NCI-H1092 treated with DMSO at 0.1 percent for 48 hours (cell line): ENCODE data around the gene TSKS.

Experiments used
- DNase-seq: peaks from one replicate; lab custom pipeline; 2025; lab: John Stamatoyannopoulos, UW

TSKS gene

GRCh38 chr19:49792829-49793560, 29.9 kb upstream of the TSKS start:
- no peak for DNase-seq

- no peak for DNase-seq
Measured at GRCh38 chr19:49791776-49792445, 28.8 kb upstream of the TSKS start.

GRCh38 chr19:49790866-49791265, 27.8 kb upstream of the TSKS start:
- DNase-seq = no peak

GRCh38 chr19:49788857-49789256, 25.8 kb upstream of the TSKS start:
- no peak for DNase-seq

- no peak for DNase-seq
Measured at GRCh38 chr19:49787746-49788145, 24.6 kb upstream of the TSKS start.

GRCh38 chr19:49786376-49786820, 23.3 kb upstream of the TSKS start:
- no peak for DNase-seq

GRCh38 chr19:49782515-49782914, 19.4 kb upstream of the TSKS start:
- no peak for DNase-seq

- no peak for DNase-seq
Measured at GRCh38 chr19:49781394-49781793, 18.3 kb upstream of the TSKS start.

GRCh38 chr19:49780861-49781260, 17.8 kb upstream of the TSKS start:
- no peak for DNase-seq

- DNase-seq = no peak
Measured at GRCh38 chr19:49779731-49780555, 16.8 kb upstream of the TSKS start.

- DNase-seq = no peak
Measured at GRCh38 chr19:49776371-49776764, 13.3 kb upstream of the TSKS start.

GRCh38 chr19:49775742-49776370, 12.8 kb upstream of the TSKS start:
- DNase-seq = no peak

- DNase-seq = no peak
Measured at GRCh38 chr19:49774969-49775368, 11.9 kb upstream of the TSKS start.

- DNase-seq = no peak
Measured at GRCh38 chr19:49773663-49774350, 10.7 kb upstream of the TSKS start.

- no peak for DNase-seq
Measured at GRCh38 chr19:49772850-49773432, 9.8 kb upstream of the TSKS start.

GRCh38 chr19:49771674-49772139, 8.6 kb upstream of the TSKS start:
- no peak for DNase-seq

- no peak for DNase-seq
Measured at GRCh38 chr19:49770529-49770928, 7.4 kb upstream of the TSKS start.

GRCh38 chr19:49767967-49768581, 5.0 kb upstream of the TSKS start:
- DNase-seq = no peak

GRCh38 chr19:49767381-49767780, 4.3 kb upstream of the TSKS start:
- DNase-seq = no peak

GRCh38 chr19:49766930-49767299, 3.8 kb upstream of the TSKS start, which contains the start of gene AP2A1:
Gene AP2A1 (plus strand): TSS chr19:49767001. CDS start chr19:49767134, 133 bp downstream.
- DNase-seq = no peak
